HG02759 (cell line): ENCODE results near the gene RAMP1.
A peak's percentile ranks its signal among the peaks of the same experiment; 100 is the strongest.

Experiments
- ATAC-seq: cut with Tn5 transposase; IDR thresholded peaks from one replicate; pipeline ENCODE4 v1.9.1; 2021; ENCODE audit warnings: mild to moderate bottlenecking, moderate library complexity; ENCODE audit not compliant: unreplicated experiment

The RAMP1 gene

DNA sequence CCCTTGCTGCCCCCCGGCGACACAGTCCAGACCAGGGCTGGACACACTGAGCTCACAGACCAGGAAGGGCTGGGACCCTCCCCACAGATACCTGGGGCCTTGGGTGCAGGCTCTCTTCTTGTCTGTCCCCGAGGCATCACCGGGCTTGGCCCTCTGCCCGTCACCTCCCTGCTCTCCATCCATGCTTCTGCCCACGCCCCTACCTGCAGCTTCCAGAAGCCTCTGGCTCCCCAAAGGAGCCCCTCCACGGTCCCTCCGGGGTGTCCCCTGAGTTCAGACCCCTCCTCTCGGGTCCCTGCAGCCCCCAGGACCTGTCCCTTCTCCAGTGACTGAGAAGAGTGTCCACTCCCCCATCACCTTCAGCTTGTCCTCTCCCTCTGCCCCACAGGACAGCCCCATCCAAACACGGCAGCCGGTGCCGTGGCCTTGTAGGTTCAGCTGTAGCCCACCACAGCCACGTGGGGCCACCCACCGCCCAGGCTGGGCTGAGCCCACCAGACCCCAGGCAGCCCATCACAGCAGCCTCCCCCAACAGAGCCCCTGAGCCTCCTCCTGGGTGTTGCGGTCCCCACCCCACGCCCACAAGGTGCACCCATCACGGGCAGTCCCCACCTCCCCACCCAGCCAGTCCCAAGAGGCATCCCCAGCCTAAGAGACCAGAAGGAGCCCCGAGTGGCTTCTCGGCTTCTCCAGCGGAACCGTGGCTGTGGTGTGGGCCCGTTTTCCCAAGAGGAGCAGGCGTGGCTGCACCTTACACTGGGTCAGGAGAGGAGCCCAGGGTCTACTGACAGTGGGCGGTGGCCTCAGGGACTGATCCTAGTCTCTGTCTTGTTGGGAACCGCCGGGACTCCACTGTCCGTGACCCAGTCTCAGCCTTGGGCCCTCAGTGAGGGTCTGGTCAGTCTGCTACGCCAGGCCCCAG lies 53.1 kb downstream of the RAMP1 start:
- ATAC-seq: no peak

DNA sequence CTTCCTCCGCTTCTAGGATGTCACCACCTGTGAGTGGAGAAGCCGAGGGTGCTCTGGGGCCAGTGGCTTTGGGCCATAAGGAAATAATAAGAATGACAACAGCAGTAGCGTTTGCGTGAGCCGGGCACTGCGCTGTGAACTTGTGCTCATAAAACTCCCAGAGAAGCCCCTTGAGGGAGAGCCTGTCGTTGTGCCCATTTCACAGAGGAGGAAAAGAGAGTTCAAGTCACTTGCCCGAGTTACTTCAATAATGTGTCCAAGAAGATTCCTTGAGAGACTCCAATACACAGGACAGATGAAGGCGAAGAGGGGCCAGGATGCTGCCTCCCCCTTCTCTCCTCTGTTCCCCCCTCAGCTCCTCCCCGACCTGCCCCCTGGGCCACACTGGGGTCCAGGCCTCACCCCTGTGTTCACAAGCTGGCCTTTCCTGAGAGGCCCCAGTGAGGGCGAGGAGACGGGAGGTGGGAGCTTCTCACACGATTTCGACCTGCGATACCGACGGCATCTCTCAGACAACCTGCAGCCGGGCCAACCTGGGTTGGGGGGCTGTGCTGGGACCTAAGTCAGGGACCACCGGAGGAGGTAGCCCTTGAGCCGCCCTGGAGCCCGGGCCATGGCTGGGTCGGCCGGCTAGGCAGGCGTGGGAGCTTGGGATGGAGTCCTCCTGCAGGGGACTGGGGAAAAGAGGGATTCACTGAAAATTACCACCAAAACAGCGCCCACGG lies 53.9 kb downstream of the RAMP1 start:
- ATAC-seq: no peak

DNA sequence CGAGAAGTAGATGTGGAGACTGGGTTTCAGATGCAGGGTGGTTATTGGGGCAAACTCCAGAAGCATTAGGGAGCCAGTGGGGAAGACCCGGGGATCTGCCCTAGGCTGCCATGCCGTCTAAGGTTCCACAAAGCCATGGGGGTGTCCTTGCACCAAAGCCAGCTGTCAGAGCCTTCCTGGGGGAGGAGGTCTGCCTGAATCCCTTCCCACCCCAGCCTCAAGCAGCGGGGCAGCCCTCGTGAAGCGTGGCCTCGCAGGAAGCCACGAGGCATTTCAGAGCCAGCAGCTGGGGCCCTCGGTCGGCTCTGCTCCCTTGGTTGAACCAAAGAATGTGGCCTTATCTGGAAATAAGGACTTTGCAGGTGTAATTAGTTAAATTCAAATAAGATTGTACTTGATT lies 56.2 kb downstream of the RAMP1 start:
- ATAC-seq: no peak

DNA sequence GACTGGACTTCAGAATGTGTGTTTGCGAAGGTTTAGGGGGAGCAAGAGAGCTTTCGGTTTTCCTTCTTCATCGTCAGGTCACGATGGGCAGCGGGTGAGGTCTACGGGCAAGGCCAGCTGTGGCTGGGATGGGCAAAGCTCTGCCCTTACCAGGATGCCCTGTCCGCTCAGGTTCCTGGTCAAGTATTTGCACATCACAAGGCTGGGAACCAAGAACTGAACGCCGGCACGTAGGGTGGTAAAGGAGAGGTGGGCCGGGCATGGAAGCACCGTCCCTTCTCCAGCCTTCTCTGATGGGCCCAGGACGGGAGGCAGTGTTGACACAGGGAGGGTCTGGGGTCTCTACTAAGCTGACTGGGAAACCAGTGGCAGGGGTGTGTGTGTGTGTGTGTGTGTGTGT lies 56.9 kb downstream of the RAMP1 start:
- ATAC-seq: no peak

DNA sequence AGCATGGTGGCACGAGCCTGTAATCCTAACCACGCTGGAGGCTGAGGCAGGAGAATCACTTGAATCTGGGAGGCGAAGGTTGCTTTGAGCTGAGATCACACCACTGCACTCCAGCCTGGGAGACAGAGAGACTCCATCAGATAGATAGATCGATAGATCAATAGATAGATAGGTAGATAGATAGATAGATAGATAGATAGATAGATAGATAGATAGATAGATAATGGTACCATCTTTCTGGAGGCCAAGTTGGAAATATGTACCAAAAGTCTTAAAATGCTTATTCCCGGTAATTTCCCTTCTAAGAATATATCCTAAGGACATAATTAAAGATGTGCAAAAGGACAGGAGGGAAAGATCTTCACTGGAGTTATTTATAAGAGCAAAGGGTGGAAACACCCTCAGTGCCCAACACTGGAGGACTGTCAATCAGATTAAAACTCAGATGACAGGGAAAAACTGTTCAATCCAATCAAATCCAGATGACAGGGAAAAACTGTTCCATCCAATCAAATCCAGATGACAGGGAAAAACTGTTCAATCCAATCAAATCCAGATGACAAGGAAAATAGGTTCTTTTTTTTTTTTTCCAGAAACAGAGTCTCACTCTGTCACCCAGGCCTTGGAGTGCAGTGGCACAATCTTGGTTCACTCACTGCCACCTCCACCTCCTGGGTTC lies 58.4 kb downstream of the RAMP1 start:
- ATAC-seq: no peak

DNA sequence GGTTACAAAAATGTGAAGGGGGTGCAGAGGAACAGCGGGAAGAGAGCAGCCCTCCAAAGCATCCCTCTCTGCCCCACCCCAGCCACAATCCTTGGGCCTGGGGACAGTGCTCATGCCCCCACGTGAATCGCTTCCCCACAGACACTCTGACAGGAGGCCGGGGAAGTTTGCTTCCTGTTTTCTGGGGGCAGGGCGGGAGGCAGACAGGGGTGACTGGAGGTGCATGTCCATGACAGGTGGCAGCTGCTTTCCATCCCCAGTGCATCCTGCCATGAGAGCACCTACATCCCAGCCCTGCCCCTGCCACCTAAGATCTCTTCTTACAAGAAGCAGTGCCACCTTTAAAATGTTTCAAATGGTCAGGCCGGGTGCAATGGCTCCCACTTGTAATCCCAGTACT lies 60.2 kb downstream of the RAMP1 start:
- ATAC-seq: no peak

DNA sequence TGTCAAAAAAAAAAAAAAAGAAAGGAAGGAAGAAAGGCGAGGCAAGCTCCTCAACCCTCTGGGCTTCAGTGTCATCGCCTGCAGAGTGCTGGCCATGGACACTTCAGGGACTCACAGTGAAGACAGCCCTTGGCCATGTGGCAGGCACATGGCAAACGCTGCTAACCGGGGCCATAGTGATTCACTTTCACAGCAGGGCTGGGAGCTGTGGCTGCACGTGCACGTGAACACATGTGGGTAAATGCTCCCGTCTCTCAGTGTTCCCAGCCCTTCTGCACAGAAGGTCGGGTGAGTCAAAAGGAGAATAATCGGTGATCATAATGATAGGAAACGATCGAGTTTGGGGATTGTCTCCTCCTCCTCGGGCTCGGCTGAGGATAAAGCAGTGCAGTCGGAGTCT lies 61.2 kb downstream of the RAMP1 start:
- ATAC-seq: no peak

DNA sequence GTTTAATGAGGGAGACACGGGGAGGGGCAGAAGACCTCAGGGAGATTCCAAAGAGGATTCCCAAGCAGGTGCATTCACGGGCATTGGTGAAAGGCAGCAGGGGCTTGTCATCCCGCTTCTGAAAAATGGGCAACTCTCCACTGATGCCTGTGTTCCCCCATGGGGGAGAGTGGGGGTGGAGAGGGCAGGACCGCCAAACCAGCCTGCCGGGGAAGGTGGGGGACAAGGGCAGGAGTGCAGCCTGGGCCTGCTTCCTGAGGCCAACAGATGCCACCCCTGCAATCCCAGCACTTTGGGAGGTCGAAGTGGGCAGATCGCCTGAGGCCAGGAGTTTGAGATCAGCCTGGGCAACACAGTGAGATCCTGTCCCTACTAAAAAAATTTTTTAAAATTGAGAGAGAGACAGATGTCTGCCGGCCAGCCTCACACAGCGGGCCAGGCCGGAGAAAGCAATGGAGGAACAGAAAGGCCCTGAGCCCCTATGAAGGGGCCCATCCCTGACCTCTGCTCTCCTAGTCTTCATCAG lies 62.6 kb downstream of the RAMP1 start:
- ATAC-seq: no peak

DNA sequence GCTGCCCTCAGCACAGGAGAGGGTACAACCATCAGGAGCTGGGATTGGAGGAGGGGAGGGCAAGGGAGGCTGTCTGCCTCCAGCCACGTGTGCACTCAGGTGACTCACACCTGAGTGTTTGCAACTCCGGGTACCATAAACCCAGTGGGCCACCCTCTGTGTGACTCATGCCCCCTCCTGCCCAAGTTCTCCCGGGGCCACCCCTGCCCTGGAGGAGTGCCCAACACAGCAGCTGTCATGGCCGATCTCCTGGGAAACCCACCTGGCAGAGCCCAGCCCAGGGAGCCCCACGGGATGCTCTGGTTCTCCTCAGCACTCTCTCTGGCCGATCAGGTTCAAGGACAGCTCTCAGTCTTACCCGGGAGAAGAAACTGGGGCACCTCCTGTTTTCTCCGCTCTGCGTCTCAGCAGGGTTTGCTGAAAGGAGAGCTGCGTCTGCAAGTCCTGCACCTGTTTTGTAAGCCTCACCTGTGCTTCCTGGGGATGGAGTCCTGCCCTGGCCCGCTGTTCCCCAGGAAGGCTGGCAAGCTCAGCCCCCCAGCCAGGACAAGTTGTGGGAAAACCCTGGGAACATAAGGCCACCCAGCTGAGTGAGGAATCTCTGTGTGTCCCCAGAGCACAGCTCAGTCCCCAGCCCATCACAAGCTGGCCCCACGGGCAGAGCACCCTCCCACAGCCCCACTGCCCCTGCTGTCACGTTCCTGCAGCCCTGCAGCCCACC lies 63.4 kb downstream of the RAMP1 start:
- no peak for ATAC-seq

DNA sequence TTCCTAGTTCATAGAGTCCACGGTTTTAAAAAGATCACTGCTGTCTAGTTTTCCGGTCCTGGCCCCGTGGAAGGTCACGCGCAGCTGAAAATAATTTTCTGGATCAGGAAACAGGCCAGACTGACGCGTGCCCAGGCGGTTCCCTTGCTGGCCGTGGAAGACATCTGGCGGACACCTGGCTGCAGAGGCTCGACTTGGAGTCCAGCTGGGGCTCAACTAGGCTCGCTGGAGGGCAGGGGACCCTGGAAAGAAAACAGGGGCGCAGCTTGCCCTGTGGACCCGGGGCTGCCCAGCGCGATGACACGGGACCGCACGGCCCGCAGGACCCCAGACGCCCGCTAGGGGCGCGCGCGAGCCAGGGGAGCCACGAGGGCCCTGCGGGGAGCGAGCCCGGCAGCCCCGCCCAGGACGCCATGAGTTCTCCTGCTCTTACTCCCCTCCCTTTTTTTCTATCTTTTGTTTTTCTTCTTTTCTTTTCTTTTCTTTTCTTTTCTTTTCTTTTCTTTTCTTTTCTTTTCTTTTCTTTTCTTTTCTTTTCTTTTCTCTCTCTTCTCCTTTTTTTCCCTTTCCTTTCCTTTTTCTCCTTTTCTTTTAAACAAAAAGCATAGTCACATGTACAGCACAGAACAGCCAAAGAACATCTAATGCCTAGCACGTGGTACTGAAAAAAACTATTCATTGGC lies 64.2 kb downstream of the RAMP1 start:
- ATAC-seq: peak; percentile 82

DNA sequence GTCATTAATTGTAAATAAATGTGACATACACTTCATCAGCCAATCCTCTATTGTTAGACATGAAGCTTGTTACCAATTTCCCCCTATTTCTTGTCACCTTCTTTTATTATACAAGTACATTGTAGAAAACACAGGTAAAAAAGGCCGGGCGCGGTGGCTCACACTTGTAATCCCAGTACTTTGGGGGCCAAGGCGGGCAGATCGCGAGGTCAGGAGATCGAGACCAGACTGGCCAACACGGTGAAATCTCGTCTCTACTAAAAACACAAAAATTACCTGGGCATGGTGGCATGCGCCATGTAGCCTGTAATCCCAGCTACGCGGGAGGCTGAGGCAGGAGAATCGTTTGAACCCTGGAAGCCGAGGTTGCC lies 64.7 kb downstream of the RAMP1 start:
- no peak for ATAC-seq

DNA sequence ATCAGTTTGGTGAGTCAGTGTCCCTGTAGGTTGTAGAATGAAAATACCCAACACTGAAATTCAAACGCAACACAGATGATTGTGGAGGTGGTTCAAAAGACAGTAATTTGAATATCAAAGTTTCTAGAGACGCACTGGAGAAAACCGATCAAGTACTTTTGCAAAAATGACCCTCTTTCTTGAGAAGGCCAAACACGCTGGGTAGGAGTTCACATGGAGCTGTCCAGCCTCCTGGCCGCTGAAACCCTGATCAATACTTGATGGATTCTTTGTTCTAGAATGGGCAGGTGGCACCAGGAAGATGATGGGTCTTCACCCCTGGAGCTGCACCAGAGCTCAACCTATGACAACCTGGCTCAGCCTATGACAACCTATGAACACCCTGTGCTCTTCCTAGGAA lies 67.7 kb downstream of the RAMP1 start:
- ATAC-seq: no peak

DNA sequence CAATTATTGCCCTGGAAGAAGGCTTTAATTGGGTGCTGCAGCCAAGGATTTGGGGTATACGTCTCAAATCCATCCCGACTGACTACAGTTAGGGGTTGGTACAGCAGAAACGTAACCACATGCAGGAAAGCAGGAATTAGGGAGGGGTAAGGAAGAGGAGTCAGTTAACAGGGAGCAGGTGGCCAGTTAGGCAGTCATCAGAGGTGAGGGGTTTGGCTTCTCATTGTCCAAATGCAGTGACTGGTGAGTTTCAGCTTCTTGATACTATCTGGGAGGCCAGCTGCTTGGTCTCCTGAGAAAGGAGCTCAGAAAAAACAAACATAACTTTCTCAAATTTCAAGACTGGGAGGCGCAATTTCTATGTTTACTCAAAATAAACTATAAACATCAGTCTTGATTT lies 68.6 kb downstream of the RAMP1 start:
- no peak for ATAC-seq

DNA sequence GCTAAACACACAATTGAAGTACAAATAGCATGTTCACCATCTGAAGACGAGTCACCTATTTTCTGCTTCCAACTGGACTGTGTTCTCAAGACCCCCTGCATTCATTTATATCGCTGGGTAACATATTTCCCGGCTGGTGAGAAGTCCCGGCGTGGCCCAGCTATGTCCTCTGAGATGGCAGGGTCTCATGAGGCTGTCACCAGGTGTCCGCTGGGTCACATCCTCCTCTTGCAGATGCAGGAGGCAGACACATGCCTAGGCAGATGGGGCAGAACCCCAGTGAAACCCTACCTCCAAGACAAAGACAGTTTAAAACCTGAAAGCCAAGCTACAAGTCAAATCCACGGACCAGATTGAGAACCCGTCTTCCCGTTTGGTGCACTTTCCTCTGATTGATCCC lies 70.6 kb downstream of the RAMP1 start:
- no peak for ATAC-seq

DNA sequence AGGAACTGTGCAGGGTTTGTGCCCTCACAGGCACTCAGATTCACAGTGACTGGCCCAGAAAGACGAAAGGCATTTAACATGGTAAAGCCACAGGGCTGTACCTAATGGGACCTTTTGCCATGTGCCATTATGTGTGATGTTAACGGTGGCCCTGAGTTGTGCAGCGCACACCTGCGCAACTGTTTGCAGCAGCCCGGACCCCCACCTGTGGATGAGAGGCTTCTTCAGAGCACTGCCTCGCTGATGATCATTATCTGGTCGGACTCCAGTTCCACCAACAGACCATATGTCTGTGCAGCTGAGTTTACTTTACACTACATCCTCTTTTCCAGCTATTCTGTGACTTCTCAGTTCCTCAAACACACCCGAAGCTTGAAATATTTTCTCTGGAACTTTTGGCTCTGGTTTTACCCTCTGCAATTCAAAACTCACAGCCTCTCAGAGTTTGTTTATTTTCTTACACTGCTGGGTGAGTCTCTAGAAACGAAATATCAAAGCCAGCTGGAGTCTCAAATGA lies 71.8 kb downstream of the RAMP1 start:
- ATAC-seq: no peak

DNA sequence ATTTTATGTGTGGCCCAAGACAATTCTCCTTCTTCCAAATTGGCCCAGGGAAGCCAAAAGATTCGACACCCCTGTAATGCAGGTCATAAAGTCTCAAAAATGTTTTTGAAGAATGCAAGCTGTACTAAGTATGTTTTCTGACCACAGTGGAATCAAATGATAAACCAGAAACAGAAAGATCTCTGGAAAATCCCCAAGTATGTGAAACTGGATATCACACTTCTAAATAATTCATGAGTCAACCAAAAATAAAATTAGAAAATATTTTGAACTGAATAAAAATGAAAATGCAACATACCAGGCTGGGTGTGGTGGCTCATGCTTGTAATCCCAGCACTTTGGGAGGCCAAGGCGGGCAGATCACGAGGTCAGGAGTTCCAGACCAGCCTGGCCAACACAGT lies 73.3 kb downstream of the RAMP1 start:
- ATAC-seq: no peak

DNA sequence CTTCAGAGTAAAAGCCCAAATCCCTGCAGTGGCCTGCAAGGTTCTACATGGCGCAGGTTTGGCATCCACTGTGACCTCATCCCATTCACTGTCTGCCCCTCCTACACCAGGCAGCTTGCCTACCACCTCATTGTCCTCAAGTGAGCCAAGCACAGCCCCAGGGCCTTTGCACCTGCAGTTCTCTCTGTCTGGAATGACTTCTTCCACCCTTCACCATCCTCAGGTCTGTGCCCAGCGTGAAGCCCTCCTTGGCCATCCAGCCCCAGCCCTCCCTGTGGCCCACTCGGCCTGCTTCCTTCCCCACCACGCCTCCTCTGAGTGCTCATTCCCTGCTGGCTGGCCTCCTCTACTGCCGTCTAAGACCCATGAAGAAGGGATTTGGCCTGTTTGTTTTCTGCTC lies 74.8 kb downstream of the RAMP1 start:
- ATAC-seq: no peak

DNA sequence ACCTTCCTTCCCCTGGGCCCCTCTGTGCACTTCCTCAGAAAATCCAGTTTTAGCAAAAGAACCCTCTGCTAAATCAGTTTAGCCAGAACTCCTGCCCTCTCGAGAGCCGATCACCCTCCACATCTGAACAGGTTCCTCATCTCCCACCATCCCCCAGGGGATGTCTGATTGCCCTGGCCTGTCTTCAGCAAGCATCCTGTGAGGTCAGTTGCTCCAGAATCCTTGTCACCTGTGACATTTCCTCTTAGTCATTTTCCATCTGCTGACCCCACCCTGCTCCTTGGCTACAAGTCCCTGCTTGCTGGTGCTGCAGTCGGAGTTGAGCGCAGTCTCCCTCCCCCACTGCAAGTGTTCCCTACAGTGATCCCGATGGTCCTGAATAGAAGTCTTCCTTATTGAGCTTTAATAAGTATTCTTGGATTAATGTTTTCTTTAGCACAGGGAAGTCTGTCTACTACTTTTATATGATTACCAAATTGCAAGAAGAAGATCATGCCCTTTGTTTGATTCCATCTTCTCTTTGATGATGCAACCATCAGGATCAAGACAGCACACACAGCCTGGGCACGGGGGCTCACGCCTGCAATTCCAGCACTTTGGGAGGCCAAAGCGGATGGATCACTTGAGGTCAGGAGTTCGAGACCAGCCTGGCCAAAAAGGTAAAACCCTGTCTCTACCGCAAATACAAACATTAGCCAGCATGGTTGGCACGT lies 76.5 kb downstream of the RAMP1 start:
- no peak for ATAC-seq

DNA sequence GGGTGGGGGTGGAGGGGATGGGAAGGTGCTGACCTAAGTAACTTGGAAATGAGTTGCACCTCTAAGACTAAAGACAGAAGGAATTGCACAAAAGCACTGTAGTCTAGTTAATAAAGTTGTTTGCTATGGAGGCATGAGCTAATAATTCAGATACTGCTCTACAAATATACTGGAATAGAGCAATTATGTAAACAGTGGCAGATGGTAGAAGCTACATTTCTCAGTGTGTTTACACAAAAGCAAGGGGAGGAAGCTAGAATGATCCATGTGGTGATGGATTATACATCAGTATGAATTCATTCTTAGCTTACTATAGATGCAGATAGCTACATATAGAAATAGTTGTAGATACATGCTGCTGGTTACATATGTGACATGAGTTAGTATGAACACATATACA lies 79.8 kb downstream of the RAMP1 start:
- ATAC-seq: no peak

DNA sequence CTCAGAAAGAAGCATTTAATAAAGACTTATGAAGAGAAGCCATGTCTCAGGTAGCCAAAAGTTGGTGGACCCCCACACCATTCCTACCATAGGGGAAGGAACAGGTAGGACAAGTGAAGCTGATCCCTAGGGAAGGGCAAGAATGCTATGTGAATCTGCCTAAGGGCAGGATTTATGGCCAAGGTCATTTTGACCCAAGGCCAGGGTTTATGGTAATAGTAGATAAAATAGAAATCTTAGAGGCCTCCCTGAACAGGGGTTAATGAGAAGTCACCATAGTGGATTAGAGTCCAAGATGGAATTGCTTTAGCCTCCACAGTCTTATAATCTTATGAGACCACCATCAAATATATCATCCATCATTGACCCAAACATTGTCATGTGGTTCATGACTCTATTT lies 81.4 kb downstream of the RAMP1 start:
- no peak for ATAC-seq
